ENCODE measurements around the gene TRIM74.
"Not testable (repeated sequence)": the region's sequence is repeated elsewhere in the genome, so short reads cannot be mapped to it uniquely, and the experiment has no call there.

DNA sequence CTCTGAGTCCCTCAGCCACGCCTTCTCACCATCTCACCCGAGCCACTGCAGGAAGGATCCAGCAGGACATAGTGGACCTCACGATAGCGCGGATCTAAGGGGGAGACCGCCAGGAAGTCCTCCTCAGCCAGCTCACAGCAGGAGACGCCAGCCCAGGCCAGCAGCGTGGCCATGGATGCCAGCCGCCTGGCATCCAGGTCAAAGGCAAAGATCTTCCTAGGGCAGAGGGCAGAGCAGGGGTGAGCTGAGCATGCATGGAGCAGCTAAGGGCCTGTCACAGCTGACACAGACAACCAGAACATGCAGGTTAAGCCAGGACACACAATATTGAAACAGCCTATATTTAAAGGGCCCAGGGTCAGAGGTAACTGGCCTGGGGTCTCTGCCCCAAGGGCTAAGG lies 20.0 kb downstream of the TRIM74 start:
- TF ChIP-seq, protein P1, sequence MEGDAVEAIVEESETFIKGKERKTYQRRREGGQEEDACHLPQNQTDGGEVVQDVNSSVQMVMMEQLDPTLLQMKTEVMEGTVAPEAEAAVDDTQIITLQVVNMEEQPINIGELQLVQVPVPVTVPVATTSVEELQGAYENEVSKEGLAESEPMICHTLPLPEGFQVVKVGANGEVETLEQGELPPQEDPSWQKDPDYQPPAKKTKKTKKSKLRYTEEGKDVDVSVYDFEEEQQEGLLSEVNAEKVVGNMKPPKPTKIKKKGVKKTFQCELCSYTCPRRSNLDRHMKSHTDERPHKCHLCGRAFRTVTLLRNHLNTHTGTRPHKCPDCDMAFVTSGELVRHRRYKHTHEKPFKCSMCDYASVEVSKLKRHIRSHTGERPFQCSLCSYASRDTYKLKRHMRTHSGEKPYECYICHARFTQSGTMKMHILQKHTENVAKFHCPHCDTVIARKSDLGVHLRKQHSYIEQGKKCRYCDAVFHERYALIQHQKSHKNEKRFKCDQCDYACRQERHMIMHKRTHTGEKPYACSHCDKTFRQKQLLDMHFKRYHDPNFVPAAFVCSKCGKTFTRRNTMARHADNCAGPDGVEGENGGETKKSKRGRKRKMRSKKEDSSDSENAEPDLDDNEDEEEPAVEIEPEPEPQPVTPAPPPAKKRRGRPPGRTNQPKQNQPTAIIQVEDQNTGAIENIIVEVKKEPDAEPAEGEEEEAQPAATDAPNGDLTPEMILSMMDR (IDR thresholded peaks at IDR 0.05), result not testable (repeated sequence)
- TF ChIP-seq POLR2A (IDR thresholded peaks at IDR 0.05), result not testable (repeated sequence)
